ENCODE data around the gene GJA3. TPM values are rescaled to one million over a fixed set of nuclear protein-coding genes. Genes with fewer than 3 reads are reported as not detected.

The GJA3 gene
- total and polyA plus RNA-seq, 9 of the 15 experiments (the other 6 are each of a cell fraction or from before 2014, with no cell fraction given), result 0.03 to 0.13 (median 0.04) TPM; not detected in 4

DNA sequence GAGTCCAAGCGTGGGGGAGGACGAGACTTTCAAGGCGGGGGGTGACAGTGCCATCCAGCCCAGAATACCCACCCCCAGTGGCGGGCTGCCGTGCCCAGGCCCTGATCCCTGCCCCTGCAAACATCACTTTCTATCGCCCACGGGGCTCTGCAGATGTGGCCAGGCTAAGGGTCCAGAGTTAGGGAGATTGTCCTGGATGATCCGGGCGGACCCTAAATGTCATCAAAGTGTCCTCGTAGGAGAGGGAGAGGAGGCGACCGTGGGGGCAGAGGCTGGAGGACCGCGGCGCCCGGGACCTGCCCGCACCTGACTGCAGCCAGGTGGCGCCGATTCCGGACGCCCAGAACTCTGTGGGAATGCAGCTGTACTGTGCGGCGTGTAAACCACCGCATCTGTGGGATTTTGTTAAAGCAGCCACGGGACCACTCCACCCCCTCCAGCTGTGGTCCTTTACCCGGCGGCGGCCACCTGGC lies 32.4 kb downstream of the GJA3 start:
- peaks cover 0 to 4% of the 10 kb centered on the region in 2 experiments; a peak in 1 of 5 replicates for H3K4me1 ChIP-seq (replicated peaks in 1 of 2; ENCODE audit: control insufficient read depth in 2 of 2, insufficient read depth in 2 of 2, low read length in 2 of 2)
- WGBS (ENCODE audit: insufficient coverage, low coverage, missing lambda C conversion rate), result no CpG with 5 or more reads among the region's 28 CpGs
- H3K4me2 ChIP-seq (ENCODE audit: insufficient read depth, low read length), result no peak overlapping the region
- POLR2A ChIA-PET, result no interaction called here
- CTCF ChIA-PET (ENCODE audit: low intra/inter-chr PET ratio), result no interaction called here
- H3K9me3 ChIP-seq (replicated peaks; ENCODE audit: control insufficient read depth, insufficient read depth, low read depth, low read length), result no peaks in the 10 kb centered on the region
- ATAC-seq (no peak), DNase-seq (ENCODE audit: extremely low read depth in 1 of 4, low spot score in 3 of 4) (no peak), FAIRE-seq (no peak)
- intact Hi-C loops (cut with micrococcal nuclease), result no loop called here
- H3K4me3 ChIP-seq, result no peak overlapping the region
- H3K27ac ChIP-seq (ENCODE audit: extremely low read depth, low read depth, low read length), result no peak overlapping the region
- TF ChIP-seq EP400 (IDR thresholded peaks at IDR 0.05), result no peak
- no peak for TF ChIP-seq DPF2 (IDR thresholded peaks at IDR 0.05)
- no peak for TF ChIP-seq IRF2 (CRISPR knock-in tag; IDR thresholded peaks at IDR 0.05)
- TF ChIP-seq NR2C2 (CRISPR knock-in tag; IDR thresholded peaks at IDR 0.05), result no peak
- TF ChIP-seq NR2C2 (tag; IDR thresholded peaks at IDR 0.05), result no peak
- TF ChIP-seq, protein P1, sequence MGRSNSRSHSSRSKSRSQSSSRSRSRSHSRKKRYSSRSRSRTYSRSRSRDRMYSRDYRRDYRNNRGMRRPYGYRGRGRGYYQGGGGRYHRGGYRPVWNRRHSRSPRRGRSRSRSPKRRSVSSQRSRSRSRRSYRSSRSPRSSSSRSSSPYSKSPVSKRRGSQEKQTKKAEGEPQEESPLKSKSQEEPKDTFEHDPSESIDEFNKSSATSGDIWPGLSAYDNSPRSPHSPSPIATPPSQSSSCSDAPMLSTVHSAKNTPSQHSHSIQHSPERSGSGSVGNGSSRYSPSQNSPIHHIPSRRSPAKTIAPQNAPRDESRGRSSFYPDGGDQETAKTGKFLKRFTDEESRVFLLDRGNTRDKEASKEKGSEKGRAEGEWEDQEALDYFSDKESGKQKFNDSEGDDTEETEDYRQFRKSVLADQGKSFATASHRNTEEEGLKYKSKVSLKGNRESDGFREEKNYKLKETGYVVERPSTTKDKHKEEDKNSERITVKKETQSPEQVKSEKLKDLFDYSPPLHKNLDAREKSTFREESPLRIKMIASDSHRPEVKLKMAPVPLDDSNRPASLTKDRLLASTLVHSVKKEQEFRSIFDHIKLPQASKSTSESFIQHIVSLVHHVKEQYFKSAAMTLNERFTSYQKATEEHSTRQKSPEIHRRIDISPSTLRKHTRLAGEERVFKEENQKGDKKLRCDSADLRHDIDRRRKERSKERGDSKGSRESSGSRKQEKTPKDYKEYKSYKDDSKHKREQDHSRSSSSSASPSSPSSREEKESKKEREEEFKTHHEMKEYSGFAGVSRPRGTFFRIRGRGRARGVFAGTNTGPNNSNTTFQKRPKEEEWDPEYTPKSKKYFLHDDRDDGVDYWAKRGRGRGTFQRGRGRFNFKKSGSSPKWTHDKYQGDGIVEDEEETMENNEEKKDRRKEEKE (IDR thresholded peaks at IDR 0.05; ENCODE audit: borderline replicate concordance in 1 of 2, control insufficient read depth in 1 of 2, low read depth in 2 of 2, low read length in 1 of 2), result no peak
- no peak for TF ChIP-seq CUX1 (CRISPR knock-in tag; IDR thresholded peaks at IDR 0.05)
- TF ChIP-seq WHSC1 (IDR thresholded peaks at IDR 0.05; ENCODE audit: low read length), result no peak
- TF ChIP-seq U2AF2 (optimal IDR thresholded peaks at IDR 0.05; ENCODE audit: low read depth, low read length), result no peak
- no peak for TF ChIP-seq MAZ (CRISPR knock-in tag; conservative IDR thresholded peaks at IDR 0.05 in 1 of 2, IDR thresholded peaks at IDR 0.05 in 1 of 2)
- no peak for TF ChIP-seq ZNF121 (CRISPR knock-in tag; conservative IDR thresholded peaks at IDR 0.05)
- no peak for TF ChIP-seq SNIP1 (IDR thresholded peaks at IDR 0.05; ENCODE audit: low read depth)
- no peak for TF ChIP-seq PPARD (CRISPR knock-in tag; IDR thresholded peaks at IDR 0.05)
- no peak for TF ChIP-seq SRSF3 (IDR thresholded peaks at IDR 0.05; ENCODE audit: insufficient read depth, low read length)
- no TSS peak for BruUV-seq (replicated peaks)
- H3K27me3 ChIP-seq (ENCODE audit: control insufficient read depth in 2 of 2, insufficient read depth in 2 of 2, low read length in 2 of 2), result peaks cover 0 to 6% of the 10 kb centered on the region in 2 experiments; a peak in 1 of 5 replicates
- H4K20me1 ChIP-seq (replicated peaks; ENCODE audit: control insufficient read depth, insufficient read depth, low read length), result no peaks in the 10 kb centered on the region
- H2AFZ ChIP-seq (ENCODE audit: low read depth, low read length), result no peak overlapping the region
- H3K9me1 ChIP-seq (ENCODE audit: control insufficient read depth, insufficient read depth, low read length), result no peaks in the 10 kb centered on the region
- no peaks in the 10 kb centered on the region for H3K79me2 ChIP-seq (ENCODE audit: control insufficient read depth, insufficient read depth, low read length)
- no peak overlapping the region for H3K9ac ChIP-seq (ENCODE audit: insufficient read depth in 1 of 2, low read depth in 2 of 2, low read length in 2 of 2)
- no peaks in the 10 kb centered on the region for H3K36me3 ChIP-seq (ENCODE audit: control insufficient read depth, insufficient read depth, low read length)
- in situ Hi-C loops (cut with MboI), result no loop called here
